Measurements from ENCODE around the gene SORL1-AS1.

GRCh38 chr11:121437686-121438078, 15.1 kb downstream of the SORL1-AS1 start:
- TF ChIP-seq YY1 (IDR thresholded peaks at IDR 0.05; ENCODE audit: insufficient read depth, insufficient read length) (no peak), SUZ12 (IDR thresholded peaks at IDR 0.05; ENCODE audit: extremely low read depth, insufficient read depth, insufficient read length) (no peak), ZNF274 (IDR thresholded peaks at IDR 0.05; ENCODE audit: low read depth, low read length) (no peak)

Measured in NT2/D1 (cell line).